WTC11 (cell line): ENCODE results near the gene KIF17. TPM values are rescaled to one million over a fixed set of nuclear protein-coding genes. Genes with fewer than 3 reads are reported as not detected.

ENCODE experiments used
- ATAC-seq: fragments of 200-7000 bp; cut with Tn5 transposase; 2 replicates; pipeline ENCODE4 v1.10.0; 2021; ENCODE audit warnings: mild to moderate bottlenecking, moderate library complexity
- CTCF ChIA-PET: fragments of 300-600 bp; sonication (Branson Sonifier 250); formaldehyde crosslinking; loops from one replicate; lab custom pipeline; 2021; ENCODE audit warnings: antibody characterized with exemption; lab: Charles Lee
- POLR2A ChIA-PET: fragments of 350-600 bp; sonication (Branson Sonifier 250); formaldehyde crosslinking; loops from one replicate; lab custom pipeline; 2021; ENCODE audit warnings: antibody characterized with exemption; lab: Charles Lee
- DNase-seq: peaks from one replicate; pipeline ENCODE4 v3.0.0; 2021; ENCODE audit warnings: low spot score
- H3K27ac Mint-ChIP-seq: 2 replicates; pipeline ENCODE4 v1.8.0; 2021; ENCODE audit warnings: mixed read lengths
- H3K27me3 Mint-ChIP-seq: 2 replicates; pipeline ENCODE4 v1.8.0; 2021; ENCODE audit warnings: low read depth, mild to moderate bottlenecking, moderate library complexity, mixed read lengths
- H3K36me3 Mint-ChIP-seq: 2 replicates; pipeline ENCODE4 v1.8.0; 2021; ENCODE audit warnings: mixed read lengths
- H3K4me1 Mint-ChIP-seq: 2 replicates; pipeline ENCODE4 v1.8.0; 2022; ENCODE audit warnings: mixed read lengths
- H3K4me3 Mint-ChIP-seq: 2 replicates; pipeline ENCODE4 v1.8.0; 2021; ENCODE audit warnings: mild to moderate bottlenecking, moderate library complexity, mixed read lengths
- H3K9me3 Mint-ChIP-seq: 2 replicates; pipeline ENCODE4 v1.8.0; 2021; ENCODE audit warnings: mixed read lengths
- ATF3 ChIP-seq: sonication (generic); formaldehyde crosslinking; conservative IDR thresholded peaks from 2 replicates; pipeline ENCODE4 v1.8.1; 2022; ENCODE audit warnings: mild to moderate bottlenecking, missing genetic modification reagents
- ELF4 ChIP-seq: sonication (generic); formaldehyde crosslinking; IDR thresholded peaks from 2 replicates; pipeline ENCODE4 v1.8.1; 2022; ENCODE audit warnings: low read depth, mild to moderate bottlenecking, moderate library complexity, missing genetic modification reagents
- JAZF1 ChIP-seq: fragments of 250-450 bp; sonication (Bioruptor Pico); IDR thresholded peaks from 2 replicates; pipeline ENCODE4 v1.9.0; 2021; ENCODE audit warnings: moderate library complexity, mild to moderate bottlenecking, inconsistent platforms
- JUN ChIP-seq: sonication (generic); formaldehyde crosslinking; IDR thresholded peaks from 2 replicates; pipeline ENCODE4 v1.8.0; 2023; ENCODE audit warnings: mild to moderate bottlenecking, missing genetic modification reagents
- MAX ChIP-seq: sonication (generic); formaldehyde crosslinking; IDR thresholded peaks from 2 replicates; pipeline ENCODE4 v1.8.0; 2022; ENCODE audit warnings: mild to moderate bottlenecking, missing genetic modification reagents
- MLX ChIP-seq: sonication (generic); formaldehyde crosslinking; IDR thresholded peaks from 2 replicates; pipeline ENCODE4 v1.8.1; 2023; ENCODE audit warnings: mild to moderate bottlenecking, missing genetic modification reagents, moderate library complexity
- NR2C2 ChIP-seq: sonication (generic); formaldehyde crosslinking; IDR thresholded peaks from 2 replicates; pipeline ENCODE4 v1.8.0; 2022; ENCODE audit warnings: mild to moderate bottlenecking, missing genetic modification reagents
- NR3C1 ChIP-seq: sonication (generic); formaldehyde crosslinking; conservative IDR thresholded peaks from 2 replicates; pipeline ENCODE4 v1.8.1; 2023; ENCODE audit warnings: low read depth, mild to moderate bottlenecking, missing genetic modification reagents
- OVOL2 ChIP-seq: fragments of 250-450 bp; sonication (Bioruptor Pico); IDR thresholded peaks from 2 replicates; pipeline ENCODE4 v1.9.0; 2021; ENCODE audit warnings: mild to moderate bottlenecking, borderline replicate concordance
- RORB ChIP-seq: fragments of 250-450 bp; sonication (Bioruptor Pico); IDR thresholded peaks from 2 replicates; pipeline ENCODE4 v1.9.0; 2021; ENCODE audit warnings: mild to moderate bottlenecking
- SMAD4 ChIP-seq: sonication (generic); formaldehyde crosslinking; IDR thresholded peaks from 2 replicates; pipeline ENCODE4 v1.8.0; 2022; ENCODE audit warnings: mild to moderate bottlenecking, missing genetic modification reagents
- SOX15 ChIP-seq: fragments of 250-450 bp; sonication (Bioruptor Pico); IDR thresholded peaks from 2 replicates; pipeline ENCODE4 v1.9.0; 2021; ENCODE audit warnings: mild to moderate bottlenecking
- SP1 ChIP-seq: sonication (generic); formaldehyde crosslinking; conservative IDR thresholded peaks from 2 replicates; pipeline ENCODE4 v1.8.1; 2022; ENCODE audit warnings: missing genetic modification reagents
- USF2 ChIP-seq: sonication (generic); formaldehyde crosslinking; IDR thresholded peaks from 2 replicates; pipeline ENCODE4 v1.8.1; 2023; ENCODE audit warnings: mild to moderate bottlenecking, missing genetic modification reagents, moderate library complexity
- ZNF121 ChIP-seq: sonication (generic); formaldehyde crosslinking; IDR thresholded peaks from 2 replicates; pipeline ENCODE4 v1.8.0; 2023; ENCODE audit warnings: missing genetic modification reagents
- ZNF416 ChIP-seq: fragments of 250-450 bp; sonication (Bioruptor Pico); IDR thresholded peaks from 2 replicates; pipeline ENCODE4 v1.9.0; 2021; ENCODE audit warnings: mild to moderate bottlenecking, inconsistent platforms
- total RNA-seq: library from RNA; stranded (reverse); gene quantifications from 3 replicates; pipeline ENCODE4 v1.2.3, GENCODE V29; 2021
- TF ChIP-seq, protein P1 (sequence below): fragments of 200-600 bp; IDR thresholded peaks from 2 replicates; pipeline ENCODE4 v1.8.0; 2022; ENCODE audit warnings: antibody characterized with exemption
- TF ChIP-seq, protein P2 (sequence below): sonication (generic); formaldehyde crosslinking; IDR thresholded peaks from 2 replicates; pipeline ENCODE4 v1.8.1; 2022; ENCODE audit warnings: mild to moderate bottlenecking, moderate library complexity, missing genetic modification reagents
- TF ChIP-seq, protein P3 (sequence below): sonication (generic); formaldehyde crosslinking; IDR thresholded peaks from 2 replicates; pipeline ENCODE4 v1.8.1; 2022; ENCODE audit warnings: missing genetic modification reagents, borderline replicate concordance
- TF ChIP-seq, protein P4 (sequence below): sonication (generic); formaldehyde crosslinking; IDR thresholded peaks from 2 replicates; pipeline ENCODE4 v1.8.1; 2023; ENCODE audit warnings: mild to moderate bottlenecking, missing genetic modification reagents

The KIF17 gene
- total RNA-seq, 1 experiment from 2014 or later = 8.1 TPM

GRCh38 chr1:20661207-20662109 lies 56.3 kb downstream of the KIF17 start, which contains the start of gene DDOST (continued):
- TF ChIP-seq USF2 (CRISPR knock-in tag) (peak; percentile 49), JUN (CRISPR knock-in tag) (no peak), ATF3 (CRISPR knock-in tag) (no peak)
- TF ChIP-seq, all 79 proteins: peak for 16

DNA sequence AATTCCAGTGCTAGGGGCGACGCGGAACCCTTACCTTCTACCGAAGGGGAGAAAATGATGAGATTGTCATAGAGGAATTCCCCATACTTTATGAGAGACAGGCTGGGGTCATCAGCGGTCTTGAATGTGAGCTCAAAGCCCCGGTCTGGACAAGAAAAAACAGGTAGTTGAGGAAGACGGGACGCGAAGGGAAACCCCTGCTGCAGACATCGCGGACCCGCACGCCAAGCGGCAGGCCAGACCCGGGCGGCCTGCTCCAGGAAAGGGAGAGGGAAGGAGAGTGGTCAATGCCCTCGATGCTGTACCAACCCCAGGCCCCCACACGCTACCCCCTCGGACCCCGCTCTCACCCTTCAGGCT lies 57.0 kb downstream of the KIF17 start:
- Mint-ChIP-seq H3K4me1 (peaks cover 22% of the 10 kb centered on the region), H3K27ac (peak overlapping the region; percentile 69), H3K27me3 (no peaks in the 10 kb centered on the region), H3K36me3 (peaks cover 29% of the 10 kb centered on the region), H3K4me3 (peak overlapping the region; percentile 99), H3K9me3 (no peaks in the 10 kb centered on the region)
- DNase-seq (no peak), ATAC-seq (no peak)
- TF ChIP-seq, protein P1, sequence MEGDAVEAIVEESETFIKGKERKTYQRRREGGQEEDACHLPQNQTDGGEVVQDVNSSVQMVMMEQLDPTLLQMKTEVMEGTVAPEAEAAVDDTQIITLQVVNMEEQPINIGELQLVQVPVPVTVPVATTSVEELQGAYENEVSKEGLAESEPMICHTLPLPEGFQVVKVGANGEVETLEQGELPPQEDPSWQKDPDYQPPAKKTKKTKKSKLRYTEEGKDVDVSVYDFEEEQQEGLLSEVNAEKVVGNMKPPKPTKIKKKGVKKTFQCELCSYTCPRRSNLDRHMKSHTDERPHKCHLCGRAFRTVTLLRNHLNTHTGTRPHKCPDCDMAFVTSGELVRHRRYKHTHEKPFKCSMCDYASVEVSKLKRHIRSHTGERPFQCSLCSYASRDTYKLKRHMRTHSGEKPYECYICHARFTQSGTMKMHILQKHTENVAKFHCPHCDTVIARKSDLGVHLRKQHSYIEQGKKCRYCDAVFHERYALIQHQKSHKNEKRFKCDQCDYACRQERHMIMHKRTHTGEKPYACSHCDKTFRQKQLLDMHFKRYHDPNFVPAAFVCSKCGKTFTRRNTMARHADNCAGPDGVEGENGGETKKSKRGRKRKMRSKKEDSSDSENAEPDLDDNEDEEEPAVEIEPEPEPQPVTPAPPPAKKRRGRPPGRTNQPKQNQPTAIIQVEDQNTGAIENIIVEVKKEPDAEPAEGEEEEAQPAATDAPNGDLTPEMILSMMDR = no peak
- TF ChIP-seq SMAD4 (CRISPR knock-in tag) (no peak), ZNF121 (CRISPR knock-in tag) (no peak), JAZF1 (CRISPR knock-in tag) (no peak)
- ChIA-PET CTCF (interaction anchor here (0.6 to 2.5 kb wide), 15 partner anchors 14 to 534 kb away, joined by 3 to 25 read pairs (median 4); partner anchors contain the start of genes FAM43B, HP1BP3, KIF17 and PINK1), POLR2A (interaction anchor here (1.0 to 1.3 kb wide), 2 partner anchors 109 to 126 kb away, joined by 4 to 5 read pairs; partner anchors contain the start of genes FAM43B and HP1BP3)

- Mint-ChIP-seq H3K4me1 (peaks cover 22% of the 10 kb centered on the region), H3K27me3 (no peaks in the 10 kb centered on the region), H3K4me3 (peak overlapping the region; percentile 99), H3K27ac (peak overlapping the region; percentile 69), H3K36me3 (peaks cover 34% of the 10 kb centered on the region), H3K9me3 (no peaks in the 10 kb centered on the region)
- CTCF ChIA-PET = interaction anchor here (1.1 to 2.5 kb wide), 6 partner anchors 23 to 137 kb away, joined by 3 to 25 read pairs (median 16); partner anchors contain the start of gene PINK1
- no peak for ATAC-seq
- DNase-seq = no peak
- POLR2A ChIA-PET = no interaction called here
- TF ChIP-seq SOX15 (CRISPR knock-in tag) (no peak), OVOL2 (no peak), MLX (CRISPR knock-in tag) (no peak), SP1 (CRISPR knock-in tag) (no peak), NR3C1 (no peak), NR2C2 (CRISPR knock-in tag) (no peak), ELF4 (CRISPR knock-in tag) (no peak), RORB (no peak), ZNF416 (CRISPR knock-in tag) (no peak), MAX (CRISPR knock-in tag) (no peak)
- TF ChIP-seq, protein P2, sequence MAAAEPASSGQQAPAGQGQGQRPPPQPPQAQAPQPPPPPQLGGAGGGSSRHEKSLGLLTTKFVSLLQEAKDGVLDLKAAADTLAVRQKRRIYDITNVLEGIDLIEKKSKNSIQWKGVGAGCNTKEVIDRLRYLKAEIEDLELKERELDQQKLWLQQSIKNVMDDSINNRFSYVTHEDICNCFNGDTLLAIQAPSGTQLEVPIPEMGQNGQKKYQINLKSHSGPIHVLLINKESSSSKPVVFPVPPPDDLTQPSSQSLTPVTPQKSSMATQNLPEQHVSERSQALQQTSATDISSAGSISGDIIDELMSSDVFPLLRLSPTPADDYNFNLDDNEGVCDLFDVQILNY (CRISPR knock-in tag) = no peak
- TF ChIP-seq, protein P3, sequence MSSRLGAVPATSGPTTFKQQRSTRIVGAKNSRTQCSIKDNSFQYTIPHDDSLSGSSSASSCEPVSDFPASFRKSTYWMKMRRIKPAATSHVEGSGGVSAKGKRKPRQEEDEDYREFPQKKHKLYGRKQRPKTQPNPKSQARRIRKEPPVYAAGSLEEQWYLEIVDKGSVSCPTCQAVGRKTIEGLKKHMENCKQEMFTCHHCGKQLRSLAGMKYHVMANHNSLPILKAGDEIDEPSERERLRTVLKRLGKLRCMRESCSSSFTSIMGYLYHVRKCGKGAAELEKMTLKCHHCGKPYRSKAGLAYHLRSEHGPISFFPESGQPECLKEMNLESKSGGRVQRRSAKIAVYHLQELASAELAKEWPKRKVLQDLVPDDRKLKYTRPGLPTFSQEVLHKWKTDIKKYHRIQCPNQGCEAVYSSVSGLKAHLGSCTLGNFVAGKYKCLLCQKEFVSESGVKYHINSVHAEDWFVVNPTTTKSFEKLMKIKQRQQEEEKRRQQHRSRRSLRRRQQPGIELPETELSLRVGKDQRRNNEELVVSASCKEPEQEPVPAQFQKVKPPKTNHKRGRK (CRISPR knock-in tag) = no peak
- TF ChIP-seq, protein P4, sequence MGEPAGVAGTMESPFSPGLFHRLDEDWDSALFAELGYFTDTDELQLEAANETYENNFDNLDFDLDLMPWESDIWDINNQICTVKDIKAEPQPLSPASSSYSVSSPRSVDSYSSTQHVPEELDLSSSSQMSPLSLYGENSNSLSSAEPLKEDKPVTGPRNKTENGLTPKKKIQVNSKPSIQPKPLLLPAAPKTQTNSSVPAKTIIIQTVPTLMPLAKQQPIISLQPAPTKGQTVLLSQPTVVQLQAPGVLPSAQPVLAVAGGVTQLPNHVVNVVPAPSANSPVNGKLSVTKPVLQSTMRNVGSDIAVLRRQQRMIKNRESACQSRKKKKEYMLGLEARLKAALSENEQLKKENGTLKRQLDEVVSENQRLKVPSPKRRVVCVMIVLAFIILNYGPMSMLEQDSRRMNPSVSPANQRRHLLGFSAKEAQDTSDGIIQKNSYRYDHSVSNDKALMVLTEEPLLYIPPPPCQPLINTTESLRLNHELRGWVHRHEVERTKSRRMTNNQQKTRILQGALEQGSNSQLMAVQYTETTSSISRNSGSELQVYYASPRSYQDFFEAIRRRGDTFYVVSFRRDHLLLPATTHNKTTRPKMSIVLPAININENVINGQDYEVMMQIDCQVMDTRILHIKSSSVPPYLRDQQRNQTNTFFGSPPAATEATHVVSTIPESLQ = no peak
Measured at GRCh38 chr1:20660363-20660762, 57.4 kb downstream of the KIF17 start.
